ENCODE results near the gene COL4A2.

COL4A2 gene

DNA sequence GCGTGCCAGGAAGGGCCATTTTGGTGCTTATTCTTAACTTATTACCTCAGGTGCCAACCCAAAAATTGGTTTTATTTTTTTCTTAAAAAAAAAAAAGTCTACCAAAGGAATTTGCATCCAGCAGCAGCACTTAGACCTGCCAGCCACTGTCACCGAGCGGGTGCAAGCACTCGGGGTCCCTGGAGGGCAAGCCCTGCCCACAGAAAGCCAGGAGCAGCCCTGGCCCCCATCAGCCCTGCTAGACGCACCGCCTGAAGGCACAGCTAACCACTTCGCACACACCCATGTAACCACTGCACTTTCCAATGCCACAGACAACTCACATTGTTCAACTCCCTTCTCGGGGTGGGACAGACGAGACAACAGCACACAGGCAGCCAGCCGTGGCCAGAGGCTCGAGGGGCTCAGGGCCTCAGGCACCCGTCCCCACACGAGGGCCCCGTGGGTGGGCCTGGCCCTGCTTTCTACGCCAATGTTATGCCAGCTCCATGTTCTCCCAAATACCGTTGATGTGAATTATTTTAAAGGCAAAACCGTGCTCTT is 205.2 kb downstream of the COL4A2 start:
- TF ChIP-seq ZNF426 (tag by site-specific recombination; IDR thresholded peaks at IDR 0.05) (no peak), ZNF416 (tag by site-specific recombination; IDR thresholded peaks at IDR 0.05) (no peak)
- POLR2A ChIA-PET, result no interaction called here
- H3K4me1 ChIP-seq (ENCODE audit: control insufficient read depth, insufficient read depth, low read length), result peaks cover 2% of the 10 kb centered on the region; the same call in 1 of the 2 replicates
- H3K27ac ChIP-seq (ENCODE audit: extremely low read depth, low read depth, low read length), result no peak overlapping the region
- H3K9me3 ChIP-seq (ENCODE audit: control insufficient read depth, insufficient read depth, low read depth, low read length), result no peaks in the 10 kb centered on the region
- CTCF ChIA-PET, result no interaction called here
- H3K36me3 ChIP-seq (ENCODE audit: control insufficient read depth in 2 of 2, insufficient read depth in 1 of 2, low read length in 2 of 2), result peaks cover 0 to 31% of the 10 kb centered on the region in 2 experiments; a peak in 2 of 3 replicates
- no peak overlapping the region for H3K4me3 ChIP-seq (ENCODE audit: low read depth, low read length)

DNA sequence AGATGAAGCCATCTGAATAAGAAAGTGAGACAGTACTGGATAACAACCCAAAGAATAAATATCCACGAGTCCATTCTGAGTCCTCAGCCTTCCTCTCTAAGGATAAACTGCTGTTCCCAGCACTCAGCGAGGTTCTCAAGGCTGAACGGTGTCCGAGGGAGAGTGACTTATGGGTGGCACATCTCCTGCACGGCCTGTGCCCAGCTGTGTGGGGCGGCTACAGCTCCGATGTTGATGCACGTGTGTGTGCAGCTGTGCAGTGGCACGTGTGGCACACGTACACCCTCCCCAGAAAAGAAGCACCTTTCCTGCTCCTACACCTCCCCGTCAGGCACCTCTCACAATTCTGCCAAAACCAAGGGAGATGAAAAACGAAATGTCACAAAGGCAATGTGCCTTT is 209.4 kb downstream of the COL4A2 start:
- Histone ChIP-seq H3K4me1 (ENCODE audit: control insufficient read depth, insufficient read depth, low read length) (no peaks in the 10 kb centered on the region), H3K4me3 (ENCODE audit: low read depth, low read length) (no peak overlapping the region), H3K36me3 (ENCODE audit: control insufficient read depth in 2 of 2, insufficient read depth in 1 of 2, low read length in 2 of 2) (peaks cover 0 to 11% of the 10 kb centered on the region in 2 experiments; a peak in 2 of 3 replicates), H3K9me3 (ENCODE audit: control insufficient read depth, insufficient read depth, low read depth, low read length) (no peaks in the 10 kb centered on the region), H3K27ac (ENCODE audit: extremely low read depth, low read depth, low read length) (no peak overlapping the region)
- ChIA-PET CTCF (no interaction called here), POLR2A (no interaction called here)
- TF ChIP-seq ZNF37A (tag by site-specific recombination; IDR thresholded peaks at IDR 0.05) (no peak), HOXD13 (CRISPR knock-in tag; IDR thresholded peaks at IDR 0.05; ENCODE audit: borderline replicate concordance) (no peak), ZNF354C (tag by site-specific recombination; IDR thresholded peaks at IDR 0.05; ENCODE audit: borderline replicate concordance, low read depth) (no peak), ZNF777 (tag by site-specific recombination; IDR thresholded peaks at IDR 0.05; ENCODE audit: borderline replicate concordance) (no peak), ZNF362 (tag by site-specific recombination; IDR thresholded peaks at IDR 0.05) (no peak), ZNF202 (tag by site-specific recombination; IDR thresholded peaks at IDR 0.05; ENCODE audit: borderline replicate concordance) (no peak), ZNF548 (tag by site-specific recombination; IDR thresholded peaks at IDR 0.05) (no peak)

GRCh38 chr13:110517505-110518225 is 210.6 kb downstream of the COL4A2 start:
- Histone ChIP-seq H3K4me1 (ENCODE audit: control insufficient read depth, insufficient read depth, low read length) (no peaks in the 10 kb centered on the region), H3K36me3 (ENCODE audit: control insufficient read depth in 2 of 2, insufficient read depth in 1 of 2, low read length in 2 of 2) (peaks cover 0 to 2% of the 10 kb centered on the region in 2 experiments; a peak in 2 of 3 replicates), H3K27ac (ENCODE audit: extremely low read depth, low read depth, low read length) (no peak overlapping the region), H3K4me3 (ENCODE audit: low read depth, low read length) (no peak overlapping the region), H3K9me3 (ENCODE audit: control insufficient read depth, insufficient read depth, low read depth, low read length) (no peaks in the 10 kb centered on the region)
- ChIA-PET CTCF (no interaction called here), POLR2A (no interaction called here)
- TF ChIP-seq, protein P1, sequence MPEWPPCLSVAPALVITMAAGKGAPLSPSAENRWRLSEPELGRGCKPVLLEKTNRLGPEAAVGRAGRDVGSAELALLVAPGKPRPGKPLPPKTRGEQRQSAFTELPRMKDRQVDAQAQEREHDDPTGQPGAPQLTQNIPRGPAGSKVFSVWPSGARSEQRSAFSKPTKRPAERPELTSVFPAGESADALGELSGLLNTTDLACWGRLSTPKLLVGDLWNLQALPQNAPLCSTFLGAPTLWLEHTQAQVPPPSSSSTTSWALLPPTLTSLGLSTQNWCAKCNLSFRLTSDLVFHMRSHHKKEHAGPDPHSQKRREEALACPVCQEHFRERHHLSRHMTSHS (tag by site-specific recombination; IDR thresholded peaks at IDR 0.05), result no peak
- TF ChIP-seq REPIN1 (tag by site-specific recombination; IDR thresholded peaks at IDR 0.05; ENCODE audit: low read depth) (no peak), TSHZ1 (tag by site-specific recombination; IDR thresholded peaks at IDR 0.05; ENCODE audit: borderline replicate concordance) (no peak)
